Erythroblast (primary cell): Measurements from ENCODE around the gene SLC35F4.

Source experiments
- GATA1 ChIP-seq: IDR thresholded peaks from 2 replicates; pipeline ENCODE4 v1.6.1; 2011; ENCODE audit warnings: low read depth, mild to moderate bottlenecking, control low read depth, low read length, moderate library complexity
- POLR2A ChIP-seq: IDR thresholded peaks from 2 replicates; pipeline ENCODE4 v1.6.1; 2011; ENCODE audit warnings: mild to moderate bottlenecking, low read length

- no peak for TF ChIP-seq POLR2A
- TF ChIP-seq GATA1, result no peak
Measured at GRCh38 chr14:57903954-57904353, 38.1 kb upstream of the SLC35F4 start.
